Measurements from ENCODE around the gene SFMBT2.
A peak's percentile ranks its signal among the peaks of the same experiment; 100 is the strongest.

The SFMBT2 gene

DNA sequence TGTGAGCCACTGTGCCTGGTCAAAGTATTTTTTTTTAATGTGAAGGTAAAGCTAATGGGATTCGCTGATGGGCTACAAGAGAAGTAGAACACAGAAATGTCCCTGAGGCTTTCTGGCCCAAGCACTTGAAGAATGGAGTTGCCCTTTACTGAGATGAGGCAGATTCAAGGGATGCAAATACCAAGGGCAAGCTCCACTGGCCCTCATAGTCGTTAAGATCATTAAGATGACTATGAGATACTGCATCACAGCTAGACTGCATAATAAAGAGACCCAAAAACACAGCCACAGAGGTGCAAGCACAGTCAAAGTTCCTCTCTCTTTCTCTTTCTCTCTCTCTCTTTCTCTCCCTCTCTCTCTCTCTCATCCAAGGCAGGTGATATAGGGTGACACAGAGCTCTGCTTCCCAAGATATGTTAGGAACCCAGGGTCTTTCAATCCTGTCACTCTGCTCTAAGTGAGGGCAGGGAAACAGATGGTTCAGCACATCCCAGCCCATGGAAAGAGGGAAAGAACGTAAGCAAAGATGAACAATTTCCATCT is 117.4 kb downstream of the SFMBT2 start:
- no peak for FAIRE-seq

DNA sequence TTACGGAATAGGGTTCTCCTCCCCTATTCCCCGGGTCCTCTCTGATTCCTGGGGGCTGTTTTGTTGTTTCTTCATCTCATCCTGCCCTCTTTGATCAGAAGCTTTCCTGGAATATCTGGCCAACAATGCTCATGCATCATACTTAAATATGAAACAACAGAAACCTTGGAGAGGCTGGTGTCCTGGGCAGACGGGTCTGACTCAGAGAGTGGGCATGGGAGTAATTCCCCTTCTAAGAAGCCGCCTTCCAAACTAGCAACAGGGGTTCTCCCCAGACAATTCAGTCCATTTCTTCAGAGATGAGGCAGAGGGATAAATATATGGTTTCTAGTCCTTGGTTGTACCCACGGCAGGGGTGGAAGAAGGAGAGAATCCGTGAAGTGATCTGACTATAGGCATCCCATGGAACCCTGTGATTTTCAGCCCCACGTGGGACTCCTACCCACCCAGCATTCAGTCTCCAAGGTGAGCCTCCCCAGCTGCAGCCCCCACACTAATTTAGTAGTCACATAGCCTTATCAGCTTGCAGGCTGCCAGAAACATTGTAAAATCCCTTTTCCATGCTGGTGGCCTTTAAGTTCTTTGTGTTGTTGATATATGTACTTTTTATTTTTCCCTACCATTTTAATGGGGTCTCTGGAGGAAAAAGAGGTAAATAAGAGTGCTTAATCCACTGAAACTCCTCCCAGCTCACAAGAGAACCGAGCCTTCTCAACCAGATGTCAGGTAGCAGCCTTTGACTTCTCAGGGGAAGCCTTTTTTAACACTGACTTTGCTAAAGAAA is 119.2 kb downstream of the SFMBT2 start:
- no peak for FAIRE-seq

DNA sequence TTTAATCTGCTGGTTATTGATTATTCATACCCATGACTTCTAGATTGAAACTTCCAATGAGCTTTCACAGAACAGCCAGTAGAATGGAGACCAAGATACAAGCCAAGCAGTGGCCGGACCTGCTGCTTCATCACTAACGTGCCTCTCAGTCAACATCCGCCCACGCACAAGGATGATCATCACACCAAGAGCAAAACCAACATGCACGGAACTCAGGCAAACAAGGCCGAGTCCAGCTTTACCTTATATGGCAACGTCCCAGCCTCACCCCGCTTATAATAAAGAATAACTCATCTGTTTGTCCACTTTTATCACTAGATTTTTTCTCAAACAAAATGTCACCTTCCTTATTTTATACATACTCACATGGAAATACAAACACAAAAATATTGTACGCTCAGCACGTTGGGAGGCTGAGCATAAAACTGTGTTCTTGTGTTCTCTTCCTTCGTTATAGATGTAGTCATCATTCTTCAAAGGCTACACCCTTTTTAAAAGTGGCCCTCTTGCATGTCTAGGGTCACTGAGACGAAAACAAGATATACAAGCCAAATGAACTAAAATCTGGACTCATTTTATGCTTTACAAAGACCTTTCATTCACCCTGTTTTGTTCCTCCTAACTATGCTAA is 122.7 kb downstream of the SFMBT2 start:
- FAIRE-seq = no peak

DNA sequence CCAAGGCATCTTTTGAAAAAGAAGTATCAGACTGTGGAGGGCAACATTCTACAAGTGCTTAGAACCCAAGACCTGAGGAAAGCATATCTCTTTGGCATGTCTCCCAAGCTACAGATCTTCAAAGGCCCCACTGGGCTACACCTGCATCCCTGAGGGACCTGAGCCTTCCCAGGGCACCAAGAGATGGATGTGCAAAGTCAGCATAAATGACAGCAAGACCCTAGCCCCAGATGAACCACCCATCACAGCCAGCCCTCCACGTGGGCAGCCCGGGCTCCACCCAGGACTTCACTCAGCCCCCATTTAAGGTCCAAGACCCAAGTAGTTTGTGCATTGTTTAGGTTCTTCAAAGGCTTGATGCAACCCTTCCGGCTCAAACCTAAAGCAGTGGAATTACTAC is 123.5 kb downstream of the SFMBT2 start:
- FAIRE-seq = no peak

DNA sequence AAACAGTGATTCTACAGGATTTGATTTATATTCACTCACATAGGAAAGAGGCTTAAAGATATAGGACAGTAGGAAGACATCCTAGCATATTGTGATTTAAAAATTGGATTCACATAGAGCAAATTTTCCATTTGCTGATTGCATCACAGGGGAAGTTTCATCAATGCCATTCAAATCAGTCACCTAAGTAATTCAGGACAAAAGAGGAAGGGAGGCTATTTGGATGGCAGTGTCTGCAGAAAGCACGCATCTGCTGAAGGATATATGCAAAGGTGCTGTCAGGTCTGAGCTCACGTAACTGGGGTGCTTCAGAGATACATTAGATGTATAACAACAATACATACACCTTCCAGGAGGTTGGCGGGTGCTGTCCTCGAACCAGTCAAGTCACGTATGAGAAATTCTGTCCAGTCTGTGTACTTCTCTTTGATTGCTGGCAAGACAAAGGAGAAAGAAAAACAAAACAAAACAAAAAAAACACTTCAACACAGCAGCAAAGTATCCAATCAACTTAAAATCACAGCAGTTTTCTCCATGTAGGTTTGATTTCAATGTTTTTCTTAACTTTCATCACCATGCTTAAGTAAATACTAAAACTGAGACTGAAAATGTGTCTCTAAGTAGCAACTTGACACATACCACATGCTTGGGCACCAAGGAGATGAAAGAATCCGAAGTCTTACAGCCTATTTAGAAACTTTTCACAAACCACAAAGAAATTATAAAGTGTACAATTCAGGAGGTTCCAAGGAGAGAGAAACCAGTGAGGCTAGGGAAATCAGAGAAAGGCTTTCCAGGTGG is 125.1 kb downstream of the SFMBT2 start:
- no peak for FAIRE-seq

DNA sequence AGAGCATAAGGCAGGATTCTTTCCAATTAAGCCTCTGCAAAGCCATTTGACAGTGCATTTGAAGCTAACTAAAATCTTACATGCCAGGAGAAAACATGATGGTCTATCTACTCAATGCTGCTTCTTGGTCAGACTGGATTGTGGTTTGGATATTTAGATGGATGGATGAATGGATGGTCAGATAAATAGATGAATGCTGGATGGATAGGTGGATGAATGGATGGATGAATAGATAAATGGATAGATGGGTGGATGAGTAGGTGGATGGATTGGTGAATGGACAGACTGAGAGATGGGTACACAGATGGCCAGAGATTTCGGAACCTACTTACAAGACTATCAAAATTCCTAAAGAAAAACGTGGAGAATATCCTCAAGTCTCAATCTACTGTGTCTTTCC is 127.6 kb downstream of the SFMBT2 start:
- FAIRE-seq = no peak

- FAIRE-seq = no peak
Measured at GRCh38 chr10:7282457-7282856, 128.4 kb downstream of the SFMBT2 start.

DNA sequence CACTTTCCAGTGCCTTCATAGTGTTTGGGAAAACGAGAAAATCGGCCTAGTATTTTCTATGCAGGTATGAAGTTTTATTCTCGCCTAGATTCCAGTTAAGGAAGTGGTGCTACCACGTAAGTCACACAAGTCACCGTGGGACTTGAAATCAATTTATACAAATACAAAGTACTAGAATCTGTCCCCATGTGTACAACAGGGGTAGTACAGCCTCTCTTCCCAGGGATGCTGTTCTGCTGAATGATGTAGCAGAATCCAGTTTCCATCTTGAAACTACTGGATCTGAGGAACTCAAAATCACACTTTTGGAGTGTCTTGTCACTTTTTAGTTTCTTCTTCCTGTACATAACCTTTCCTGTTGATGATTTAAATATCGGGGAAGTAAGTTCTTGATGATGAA is 129.4 kb downstream of the SFMBT2 start:
- no peak for FAIRE-seq

DNA sequence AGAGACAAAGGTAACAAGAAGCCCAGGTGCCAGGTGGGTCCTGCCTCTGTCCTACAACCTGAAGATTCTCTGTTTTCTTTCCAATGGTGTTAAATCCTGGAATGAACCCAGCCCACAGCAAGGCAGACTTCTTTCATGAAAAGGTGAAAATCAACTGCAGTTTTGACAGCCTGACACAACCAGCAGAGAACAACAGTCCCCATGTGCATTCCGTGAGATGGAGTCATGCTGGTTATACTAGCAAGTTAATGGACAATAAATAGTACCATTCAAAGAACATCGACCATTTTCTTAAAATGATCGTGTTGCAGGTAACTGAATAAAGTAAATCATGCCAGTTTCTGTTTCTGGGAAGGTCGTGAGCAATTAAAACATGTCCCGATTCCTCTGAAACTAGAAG is 131.5 kb downstream of the SFMBT2 start:
- FAIRE-seq = no peak

GRCh38 chr10:7277867-7278266 is 133.0 kb downstream of the SFMBT2 start:
- FAIRE-seq = no peak

GRCh38 chr10:7277432-7277831 is 133.4 kb downstream of the SFMBT2 start:
- no peak for FAIRE-seq

- no peak for FAIRE-seq
Measured at GRCh38 chr10:7275761-7276440, 134.9 kb downstream of the SFMBT2 start.

DNA sequence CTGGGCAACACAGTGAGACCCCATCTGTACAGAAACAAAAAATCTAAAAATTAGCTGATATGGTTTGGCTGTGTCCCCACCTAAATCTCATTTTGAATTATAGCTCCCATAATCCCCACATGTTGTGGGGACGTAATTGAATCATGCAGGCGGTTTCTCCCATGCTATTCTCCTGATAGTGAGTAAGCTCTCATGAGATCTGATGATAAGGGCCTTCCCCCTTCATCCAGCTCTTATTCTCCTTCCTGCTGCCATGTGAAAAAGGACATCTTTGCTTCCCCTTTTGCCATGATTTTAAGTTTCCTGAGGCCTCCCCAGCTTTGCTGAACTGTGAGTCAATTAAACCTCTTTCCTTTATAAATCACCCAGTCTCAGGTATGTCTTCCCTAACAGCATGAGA is 136.5 kb downstream of the SFMBT2 start:
- no peak for FAIRE-seq

- FAIRE-seq = no peak
Measured at GRCh38 chr10:7272008-7272407, 138.8 kb downstream of the SFMBT2 start.

DNA sequence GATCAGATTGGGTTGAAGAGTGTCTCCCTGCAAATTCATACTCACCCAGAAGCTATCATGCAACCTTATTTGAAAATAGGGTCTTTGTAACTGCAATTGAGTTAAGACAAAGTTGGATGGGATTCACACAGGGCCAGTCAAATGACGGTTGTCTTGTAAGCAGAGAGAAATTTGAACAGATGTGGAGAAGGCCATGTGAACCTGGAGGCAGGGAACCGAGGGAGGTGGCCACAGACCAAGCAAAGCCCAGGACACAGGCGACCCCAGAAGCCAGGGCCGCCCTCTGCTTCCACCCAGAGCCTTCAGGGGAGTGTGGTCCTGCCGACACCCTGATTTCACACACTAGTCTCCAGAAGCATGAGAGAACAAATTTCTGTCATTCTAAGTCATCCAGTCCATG is 140.8 kb downstream of the SFMBT2 start:
- FAIRE-seq = no peak

DNA sequence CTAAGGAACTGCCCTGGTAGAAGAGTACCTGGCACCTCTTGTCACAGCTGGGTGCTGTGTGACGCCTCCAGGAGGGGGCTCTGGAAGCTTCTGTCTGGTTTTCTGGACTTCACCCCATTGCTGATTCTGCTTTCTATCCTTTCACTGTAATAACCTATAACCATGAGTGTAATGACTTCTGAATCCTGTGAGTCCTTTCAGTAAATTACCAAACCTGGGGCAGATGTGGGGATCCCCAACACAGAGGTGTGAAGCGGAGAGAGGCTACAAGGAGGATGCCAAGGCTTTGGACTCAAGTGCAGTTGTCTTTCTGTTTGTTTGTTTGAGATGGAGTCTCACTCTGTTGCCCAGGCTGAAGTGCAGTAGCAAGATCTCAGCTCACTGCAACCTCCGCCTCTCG is 143.7 kb downstream of the SFMBT2 start:
- FAIRE-seq = no peak

DNA sequence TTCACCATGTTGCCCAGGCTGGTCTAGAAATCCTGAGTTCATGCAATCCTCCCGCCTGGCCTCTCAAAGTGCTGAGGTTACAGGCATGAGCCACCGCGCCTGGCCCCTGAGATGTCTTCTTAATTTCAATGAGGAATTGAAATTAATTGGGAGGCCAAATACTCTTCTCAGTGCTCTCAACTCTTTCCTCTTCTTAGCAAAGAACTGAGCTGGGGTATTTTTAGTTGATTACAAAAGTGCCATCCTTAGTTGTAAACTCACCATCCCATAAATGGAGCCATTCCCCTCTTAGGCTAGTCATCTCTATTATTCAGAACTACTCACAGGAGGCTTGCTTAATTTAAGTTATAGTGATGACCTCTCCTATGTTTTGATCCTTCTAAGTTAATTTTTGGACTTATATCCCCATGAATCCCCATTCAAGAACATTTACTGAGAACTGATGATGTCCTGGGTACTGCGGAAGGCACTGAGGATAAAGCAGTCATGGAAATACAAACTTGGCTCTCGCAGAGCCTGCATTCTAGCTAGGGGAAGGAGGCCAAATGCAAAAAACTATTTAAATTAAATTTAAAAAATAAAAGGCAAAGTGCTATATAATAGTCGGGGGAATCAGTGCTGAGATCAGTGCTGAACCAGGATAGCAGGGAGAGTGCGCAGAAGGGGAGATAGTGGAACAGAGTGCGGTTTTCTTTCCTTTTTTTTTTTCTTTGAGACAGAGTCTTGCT is 145.3 kb downstream of the SFMBT2 start:
- FAIRE-seq = no peak

GRCh38 chr10:7264313-7264756 is 146.5 kb downstream of the SFMBT2 start:
- no peak for FAIRE-seq

DNA sequence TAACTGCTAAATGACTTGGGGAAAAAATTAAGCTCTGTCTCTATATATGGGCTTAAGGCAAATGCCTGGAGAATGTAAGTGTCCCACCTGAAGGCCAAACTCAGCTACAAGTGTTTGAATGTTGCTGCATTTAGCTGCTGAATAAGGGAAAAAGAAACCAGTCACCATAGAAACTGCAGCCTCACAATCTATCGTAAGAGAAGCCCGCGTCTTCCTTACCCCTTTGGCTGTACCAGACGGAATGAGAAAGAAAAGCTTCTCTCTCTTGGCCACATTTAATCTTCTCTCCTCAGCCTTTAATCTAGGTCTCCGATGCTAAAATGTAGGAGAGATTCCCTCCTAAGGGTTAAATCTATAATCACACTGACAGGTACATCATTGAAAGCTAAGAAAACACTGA is 147.2 kb downstream of the SFMBT2 start:
- no peak for FAIRE-seq

DNA sequence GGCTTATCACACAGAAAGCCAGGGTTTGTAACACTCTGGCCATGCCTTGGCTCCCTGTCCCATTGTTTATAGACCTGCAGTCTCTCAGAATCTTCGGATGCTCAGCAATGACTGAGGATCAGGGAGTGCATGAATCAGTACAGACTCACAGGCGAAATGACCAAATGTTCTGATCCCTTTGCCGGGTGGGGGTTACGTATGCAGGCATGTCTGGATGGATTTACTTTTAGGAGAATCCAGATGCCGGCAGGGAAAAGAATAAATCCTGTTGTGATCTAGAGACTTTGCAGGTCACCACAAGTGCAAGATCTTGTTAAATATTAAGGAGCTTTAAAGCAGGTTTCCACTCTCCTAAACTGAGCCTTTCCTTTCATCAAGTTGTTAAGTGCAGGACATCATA is 149.5 kb downstream of the SFMBT2 start:
- no peak for FAIRE-seq

DNA sequence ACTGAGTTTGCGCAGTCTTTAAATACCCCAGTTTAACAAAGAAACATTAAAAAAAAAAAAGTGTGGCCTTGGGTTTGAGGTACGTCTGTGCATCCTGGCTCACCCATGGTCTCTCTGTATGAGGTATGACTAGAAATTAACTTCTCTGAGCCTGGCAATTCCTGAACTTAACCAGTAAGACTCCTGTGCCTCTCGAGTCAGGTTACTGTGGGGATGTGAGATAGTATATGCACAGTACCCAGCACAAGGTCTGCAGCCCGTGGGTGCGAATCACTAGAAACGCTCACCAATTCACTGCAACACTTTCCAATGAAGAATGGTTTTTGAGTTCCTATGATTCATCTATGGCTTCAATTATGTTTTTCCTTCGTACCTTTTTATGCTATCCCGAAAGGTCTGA is 149.9 kb downstream of the SFMBT2 start:
- no peak for FAIRE-seq

DNA sequence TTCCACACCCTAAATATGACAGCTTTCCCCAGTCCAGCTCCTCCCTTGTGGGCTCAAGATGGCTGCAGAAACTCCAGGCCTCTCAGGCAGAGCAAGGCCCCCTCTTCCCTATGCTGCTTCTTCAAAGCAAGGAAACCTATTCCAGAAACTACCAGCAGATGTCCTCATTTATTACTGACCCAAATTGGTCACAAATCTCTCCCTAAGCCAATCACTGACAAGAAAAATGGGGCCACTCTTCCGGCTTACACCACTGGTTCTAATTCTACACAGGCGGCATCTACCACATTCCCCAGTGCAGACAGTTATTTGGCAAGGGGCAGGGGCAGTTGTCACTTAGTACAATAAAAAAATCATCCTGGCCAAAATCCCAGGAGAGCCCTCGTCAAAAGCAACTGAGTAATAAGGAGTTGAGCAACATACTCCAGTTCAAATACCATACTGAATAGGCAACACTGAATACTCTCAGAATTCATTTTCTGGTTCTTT is 150.4 kb downstream of the SFMBT2 start:
- peak; percentile 18 for FAIRE-seq

Data from endometrium (tissue), 2 donors.